Fibroblast of the aortic adventitia (primary cell): Measurements from ENCODE around the gene ZNF91. TPM values are rescaled to one million over a fixed set of nuclear protein-coding genes. Genes with fewer than 3 reads are reported as not detected.
"Not testable (repeated sequence)": the region's sequence is repeated elsewhere in the genome, so short reads cannot be mapped to it uniquely, and the experiment has no call there.

ENCODE experiments used
- DNase-seq: peaks from one replicate; pipeline ENCODE4 v3.0.0-alpha.2; 2010; ENCODE audit warnings: low read depth
- H3K4me3 ChIP-seq: 2 replicates; pipeline ENCODE4 v1.5.1; 2011; ENCODE audit warnings: low read depth, mild to moderate bottlenecking, control low read depth, low read length, moderate library complexity
- total RNA-seq: library from RNA; depleted of rRNA; stranded (reverse); fragments of >200 nt; gene quantifications from 2 replicates; pipeline ENCODE4 v1.2.3, GENCODE V29; 2012; ENCODE audit warnings: low replicate concordance
- TF ChIP-seq, protein P1 (sequence below): IDR thresholded peaks from 2 replicates; pipeline ENCODE4 v1.5.1; 2011; ENCODE audit warnings: mild to moderate bottlenecking, low read length, control low read depth, inconsistent platforms; ENCODE audit not compliant: insufficient read depth

The ZNF91 gene
- total RNA-seq, 1 donor: 16.3 TPM

DNA sequence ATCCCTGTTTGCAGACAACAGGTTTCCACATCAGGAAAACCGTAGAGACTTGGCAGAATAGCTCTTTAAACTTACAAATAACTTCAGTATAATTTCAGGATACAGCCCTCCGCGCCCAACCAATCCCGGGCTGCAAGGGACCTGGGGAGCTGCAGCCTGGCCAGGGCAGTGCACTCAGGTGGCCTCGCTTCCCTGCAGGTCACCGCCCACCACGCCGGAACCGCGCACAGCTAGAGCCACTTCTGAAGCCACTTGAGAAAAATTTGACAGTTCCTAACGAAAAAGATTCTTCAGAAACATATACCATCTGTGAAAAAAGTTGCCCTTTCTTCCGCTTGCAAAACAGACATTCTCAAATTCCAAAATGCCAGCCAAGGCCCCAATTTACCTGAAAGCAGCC, 11.1 kb downstream of the ZNF91 start:
- no peak for DNase-seq
- TF ChIP-seq, protein P1, sequence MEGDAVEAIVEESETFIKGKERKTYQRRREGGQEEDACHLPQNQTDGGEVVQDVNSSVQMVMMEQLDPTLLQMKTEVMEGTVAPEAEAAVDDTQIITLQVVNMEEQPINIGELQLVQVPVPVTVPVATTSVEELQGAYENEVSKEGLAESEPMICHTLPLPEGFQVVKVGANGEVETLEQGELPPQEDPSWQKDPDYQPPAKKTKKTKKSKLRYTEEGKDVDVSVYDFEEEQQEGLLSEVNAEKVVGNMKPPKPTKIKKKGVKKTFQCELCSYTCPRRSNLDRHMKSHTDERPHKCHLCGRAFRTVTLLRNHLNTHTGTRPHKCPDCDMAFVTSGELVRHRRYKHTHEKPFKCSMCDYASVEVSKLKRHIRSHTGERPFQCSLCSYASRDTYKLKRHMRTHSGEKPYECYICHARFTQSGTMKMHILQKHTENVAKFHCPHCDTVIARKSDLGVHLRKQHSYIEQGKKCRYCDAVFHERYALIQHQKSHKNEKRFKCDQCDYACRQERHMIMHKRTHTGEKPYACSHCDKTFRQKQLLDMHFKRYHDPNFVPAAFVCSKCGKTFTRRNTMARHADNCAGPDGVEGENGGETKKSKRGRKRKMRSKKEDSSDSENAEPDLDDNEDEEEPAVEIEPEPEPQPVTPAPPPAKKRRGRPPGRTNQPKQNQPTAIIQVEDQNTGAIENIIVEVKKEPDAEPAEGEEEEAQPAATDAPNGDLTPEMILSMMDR: no peak
- no peak overlapping the region for H3K4me3 ChIP-seq

- no peak overlapping the region for H3K4me3 ChIP-seq
- TF ChIP-seq, protein P1: no peak
- DNase-seq: no peak
Measured at GRCh38 chr19:23382955-23383354, 12.3 kb downstream of the ZNF91 start.

DNA sequence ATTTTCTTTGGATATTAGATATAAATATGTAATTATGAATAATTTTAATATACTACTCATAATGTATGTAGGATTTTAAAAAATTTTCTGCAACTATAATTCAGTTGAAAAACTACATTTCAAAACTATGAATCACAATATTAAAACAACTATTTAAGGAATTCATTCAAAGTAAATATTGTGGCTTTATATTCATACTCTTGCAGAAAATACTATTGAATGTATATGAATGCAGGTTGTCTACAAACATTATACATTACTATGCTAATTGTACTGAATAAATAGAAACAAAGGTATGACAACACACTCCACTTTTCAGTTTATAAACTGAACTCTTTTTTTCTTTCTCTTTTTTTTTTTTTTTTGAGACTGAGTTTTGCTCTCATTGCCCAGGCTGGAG, 14.2 kb downstream of the ZNF91 start:
- H3K4me3 ChIP-seq: no peak overlapping the region
- no peak for DNase-seq

GRCh38 chr19:23379671-23380070, 15.6 kb downstream of the ZNF91 start:
- DNase-seq: not testable (repeated sequence)

More for the DNA sequence above, 14.2 kb downstream of the ZNF91 start:
- TF ChIP-seq, protein P1: no peak

GRCh38 chr19:23378948-23379347, 16.3 kb downstream of the ZNF91 start:
- TF ChIP-seq, protein P1: no peak
- H3K4me3 ChIP-seq: no peak overlapping the region
- DNase-seq: no peak

More at GRCh38 chr19:23379671-23380070, 15.6 kb downstream of the ZNF91 start:
- H3K4me3 ChIP-seq: not testable (repeated sequence)

DNA sequence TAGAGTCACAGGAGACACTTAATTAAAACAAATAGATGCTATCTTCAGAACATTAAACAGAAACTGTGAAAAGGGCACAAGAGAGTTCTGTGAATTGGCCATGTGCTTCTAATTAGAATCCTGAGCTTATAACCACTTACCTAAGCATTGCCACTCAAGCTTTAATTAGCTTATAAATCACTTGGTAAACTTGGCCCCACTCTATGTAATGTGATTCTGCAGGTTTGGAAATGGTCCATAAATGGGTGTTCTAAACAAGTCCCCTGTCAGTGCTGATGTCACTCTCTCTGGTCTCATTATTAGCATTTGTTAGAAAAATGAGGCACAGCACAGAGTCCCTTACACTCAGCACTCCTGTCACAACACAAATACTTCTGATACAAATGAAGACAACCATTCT, 18.0 kb downstream of the ZNF91 start:
- TF ChIP-seq, protein P1: no peak
- no peak overlapping the region for H3K4me3 ChIP-seq
- no peak for DNase-seq

DNA sequence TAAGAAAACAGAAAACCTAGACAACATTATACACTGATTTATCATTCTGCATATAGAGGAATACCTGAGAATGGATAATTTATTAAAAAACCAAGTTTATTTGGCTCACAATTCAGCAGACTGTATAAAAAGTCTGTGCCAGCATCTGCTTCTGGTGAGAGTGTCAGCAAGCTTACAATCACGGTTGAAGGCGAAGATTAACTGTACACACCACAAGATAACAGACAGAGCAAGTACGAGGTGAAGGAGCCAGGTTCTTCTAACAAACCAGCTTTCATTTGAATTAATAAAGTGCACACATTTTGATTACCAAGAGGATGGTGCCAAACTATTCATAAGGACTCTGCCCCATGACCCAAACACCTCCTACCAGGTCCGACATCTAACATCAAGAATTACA, 28.8 kb downstream of the ZNF91 start:
- no peak overlapping the region for H3K4me3 ChIP-seq
- no peak for DNase-seq
- TF ChIP-seq, protein P1: no peak

GRCh38 chr19:23366031-23366430, 29.2 kb downstream of the ZNF91 start:
- not testable (repeated sequence) for H3K4me3 ChIP-seq, DNase-seq
